Activated CD8-positive, alpha-beta memory T cell treated with anti-CD3 and anti-CD28 coated beads, Interleukin-2, amount 50 U/mL, for 48 hours (primary cell): ENCODE data around the gene CNIH4.
A peak's percentile ranks its signal among the peaks of the same experiment; 100 is the strongest.
"Not testable (repeated sequence)": the region's sequence is repeated elsewhere in the genome, so short reads cannot be mapped to it uniquely, and the experiment has no call there.

ENCODE experiments used
- DNase-seq: peaks from one replicate; pipeline ENCODE4 v3.0.0-alpha.2; 2020

CNIH4 gene

GRCh38 chr1:224356685-224357625 lies at the start of gene CNIH4:
Gene CNIH4 (plus strand): TSS chr1:224356879. CDS start chr1:224356925, 46 bp downstream.
- DNase-seq = peak; percentile 93

GRCh38 chr1:224308064-224308463 lies 48.6 kb upstream of the CNIH4 start:
- DNase-seq = no peak

- not testable (repeated sequence) for DNase-seq
These were observed 45.2 kb upstream of the CNIH4 start for GRCh38 chr1:224311503-224311902.

- DNase-seq = no peak
These were observed 44.7 kb upstream of the CNIH4 start for GRCh38 chr1:224312025-224312424.

- no peak for DNase-seq
These were observed 39.2 kb upstream of the CNIH4 start for GRCh38 chr1:224317383-224318045.

- DNase-seq = no peak
These were observed 35.0 kb upstream of the CNIH4 start for GRCh38 chr1:224321706-224322105.

GRCh38 chr1:224325959-224326358 lies 30.7 kb upstream of the CNIH4 start:
- DNase-seq = no peak

- DNase-seq = no peak
These were observed 28.0 kb upstream of the CNIH4 start for GRCh38 chr1:224328644-224329043.

GRCh38 chr1:224329484-224329841 lies 27.2 kb upstream of the CNIH4 start:
- DNase-seq = no peak

- peak; percentile 88 for DNase-seq
These were observed 26.6 kb upstream of the CNIH4 start, which contains the start of gene NVL for GRCh38 chr1:224329842-224330753. Gene NVL (minus strand): TSS chr1:224330172. CDS start chr1:224330127, 45 bp downstream.

GRCh38 chr1:224331326-224331725 lies 25.4 kb upstream of the CNIH4 start:
- DNase-seq = no peak

- DNase-seq = no peak
These were observed 24.9 kb upstream of the CNIH4 start for GRCh38 chr1:224331824-224332223.

GRCh38 chr1:224333309-224333926 lies 23.3 kb upstream of the CNIH4 start:
- DNase-seq = no peak

- no peak for DNase-seq
These were observed 22.5 kb upstream of the CNIH4 start for GRCh38 chr1:224333939-224334786.

GRCh38 chr1:224338150-224338838 lies 18.4 kb upstream of the CNIH4 start:
- DNase-seq = no peak

GRCh38 chr1:224339442-224340033 lies 17.1 kb upstream of the CNIH4 start:
- no peak for DNase-seq

- DNase-seq = peak; percentile 65
These were observed 16.0 kb upstream of the CNIH4 start for GRCh38 chr1:224340453-224341384.

GRCh38 chr1:224343679-224344078 lies 13.0 kb upstream of the CNIH4 start:
- no peak for DNase-seq

GRCh38 chr1:224348137-224348536 lies 8.5 kb upstream of the CNIH4 start:
- DNase-seq = no peak
